Liver (tissue), 3 donors: ENCODE measurements around the gene FOXK1.

Experiments used
- CTCF ChIP-seq: fragments of 150-350 bp; IDR thresholded peaks from 2 replicates; pipeline ENCODE4 v1.5.1; 2017; ENCODE audit warnings: improper control_type of control experiment, low read depth, low read length; ENCODE audit not compliant: missing input control
- EGR1 ChIP-seq, 2 donors: IDR thresholded peaks; 2 replicates each; pipeline ENCODE4 v1.6.1; 2016 to 2018; ENCODE audit warnings: antibody characterized with exemption in 2 of 2, low read depth in 2 of 2
- FOXA2 ChIP-seq: IDR thresholded peaks from 2 replicates; pipeline ENCODE4 v1.6.1; 2016; ENCODE audit warnings: antibody characterized with exemption
- GABPA ChIP-seq, 2 donors: IDR thresholded peaks in 1 of 2; conservative IDR thresholded peaks in 1 of 2; 2 replicates each; pipeline ENCODE4 v1.6.1; 2016; ENCODE audit warnings: antibody characterized with exemption in 2 of 2, mild to moderate bottlenecking in 1 of 2, moderate library complexity in 1 of 2
- HNF4A ChIP-seq, 2 donors: conservative IDR thresholded peaks; 2 replicates each; pipeline ENCODE4 v1.6.1; 2016; ENCODE audit warnings: antibody characterized with exemption in 2 of 2, mild to moderate bottlenecking in 2 of 2
- MAX ChIP-seq: IDR thresholded peaks from 2 replicates; pipeline ENCODE4 v1.6.1; 2016; ENCODE audit warnings: antibody characterized with exemption
- RAD21 ChIP-seq, 2 donors: IDR thresholded peaks; 2 replicates each; pipeline ENCODE4 v1.6.1; 2016; ENCODE audit warnings: antibody characterized with exemption in 2 of 2, mild to moderate bottlenecking in 2 of 2
- YY1 ChIP-seq: IDR thresholded peaks from 2 replicates; pipeline ENCODE4 v1.6.1; 2016; ENCODE audit warnings: antibody characterized with exemption, mild to moderate bottlenecking
- TF ChIP-seq, protein P1 (sequence below): IDR thresholded peaks from 2 replicates; pipeline ENCODE4 v1.6.1; 2016; ENCODE audit warnings: antibody characterized with exemption
- TF ChIP-seq, protein P2 (sequence below): IDR thresholded peaks from 2 replicates; pipeline ENCODE4 v1.6.1; 2016; ENCODE audit warnings: antibody characterized with exemption, mild to moderate bottlenecking
- donor health status: healthy.
- donor health status: healthy.

DNA sequence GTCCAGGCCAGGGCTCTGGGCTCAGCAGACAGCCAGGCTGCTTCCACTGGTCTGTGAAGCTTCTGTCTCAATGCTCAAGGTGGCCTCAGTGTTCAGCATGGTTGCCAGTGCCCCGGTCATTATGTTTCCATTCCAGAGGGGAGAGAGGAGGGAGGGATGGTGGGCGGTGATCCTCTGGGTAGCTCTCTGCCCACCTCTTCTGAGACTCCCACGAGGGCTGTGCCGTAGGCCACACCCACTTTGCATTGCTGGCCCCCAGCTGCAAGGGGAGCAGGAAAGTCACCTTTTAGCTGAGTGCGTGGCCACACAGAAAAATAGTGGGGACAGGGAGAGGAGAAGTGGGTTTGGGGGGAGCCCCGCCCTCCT is 42.5 kb downstream of the FOXK1 start:
- TF ChIP-seq CTCF (no peak), RAD21 (IDR thresholded peaks at IDR 0.05) (no peak), YY1 (no peak), HNF4A (conservative IDR thresholded peaks at IDR 0.05) (no peak), GABPA (IDR thresholded peaks at IDR 0.05 in 1 of 2, conservative IDR thresholded peaks at IDR 0.05 in 1 of 2) (no peak), FOXA2 (no peak), MAX (no peak), EGR1 (IDR thresholded peaks at IDR 0.05; ENCODE audit: low read depth in 2 of 2) (no peak)
- TF ChIP-seq, protein P1, sequence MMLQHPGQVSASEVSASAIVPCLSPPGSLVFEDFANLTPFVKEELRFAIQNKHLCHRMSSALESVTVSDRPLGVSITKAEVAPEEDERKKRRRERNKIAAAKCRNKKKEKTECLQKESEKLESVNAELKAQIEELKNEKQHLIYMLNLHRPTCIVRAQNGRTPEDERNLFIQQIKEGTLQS = no peak
- TF ChIP-seq, protein P2, sequence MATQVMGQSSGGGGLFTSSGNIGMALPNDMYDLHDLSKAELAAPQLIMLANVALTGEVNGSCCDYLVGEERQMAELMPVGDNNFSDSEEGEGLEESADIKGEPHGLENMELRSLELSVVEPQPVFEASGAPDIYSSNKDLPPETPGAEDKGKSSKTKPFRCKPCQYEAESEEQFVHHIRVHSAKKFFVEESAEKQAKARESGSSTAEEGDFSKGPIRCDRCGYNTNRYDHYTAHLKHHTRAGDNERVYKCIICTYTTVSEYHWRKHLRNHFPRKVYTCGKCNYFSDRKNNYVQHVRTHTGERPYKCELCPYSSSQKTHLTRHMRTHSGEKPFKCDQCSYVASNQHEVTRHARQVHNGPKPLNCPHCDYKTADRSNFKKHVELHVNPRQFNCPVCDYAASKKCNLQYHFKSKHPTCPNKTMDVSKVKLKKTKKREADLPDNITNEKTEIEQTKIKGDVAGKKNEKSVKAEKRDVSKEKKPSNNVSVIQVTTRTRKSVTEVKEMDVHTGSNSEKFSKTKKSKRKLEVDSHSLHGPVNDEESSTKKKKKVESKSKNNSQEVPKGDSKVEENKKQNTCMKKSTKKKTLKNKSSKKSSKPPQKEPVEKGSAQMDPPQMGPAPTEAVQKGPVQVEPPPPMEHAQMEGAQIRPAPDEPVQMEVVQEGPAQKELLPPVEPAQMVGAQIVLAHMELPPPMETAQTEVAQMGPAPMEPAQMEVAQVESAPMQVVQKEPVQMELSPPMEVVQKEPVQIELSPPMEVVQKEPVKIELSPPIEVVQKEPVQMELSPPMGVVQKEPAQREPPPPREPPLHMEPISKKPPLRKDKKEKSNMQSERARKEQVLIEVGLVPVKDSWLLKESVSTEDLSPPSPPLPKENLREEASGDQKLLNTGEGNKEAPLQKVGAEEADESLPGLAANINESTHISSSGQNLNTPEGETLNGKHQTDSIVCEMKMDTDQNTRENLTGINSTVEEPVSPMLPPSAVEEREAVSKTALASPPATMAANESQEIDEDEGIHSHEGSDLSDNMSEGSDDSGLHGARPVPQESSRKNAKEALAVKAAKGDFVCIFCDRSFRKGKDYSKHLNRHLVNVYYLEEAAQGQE = no peak
